GM21737 (cell line): ENCODE data around the gene POU2F1.
"Not testable (repeated sequence)": the region's sequence is repeated elsewhere in the genome, so short reads cannot be mapped to it uniquely, and the experiment has no call there.

ENCODE experiments used
- ATAC-seq: cut with Tn5 transposase; IDR thresholded peaks from one replicate; pipeline ENCODE4 v1.9.1; 2021; ENCODE audit warnings: mild to moderate bottlenecking, moderate library complexity; ENCODE audit not compliant: unreplicated experiment

The POU2F1 gene

GRCh38 chr1:167305706-167306277, 85.1 kb downstream of the POU2F1 start:
- no peak for ATAC-seq

DNA sequence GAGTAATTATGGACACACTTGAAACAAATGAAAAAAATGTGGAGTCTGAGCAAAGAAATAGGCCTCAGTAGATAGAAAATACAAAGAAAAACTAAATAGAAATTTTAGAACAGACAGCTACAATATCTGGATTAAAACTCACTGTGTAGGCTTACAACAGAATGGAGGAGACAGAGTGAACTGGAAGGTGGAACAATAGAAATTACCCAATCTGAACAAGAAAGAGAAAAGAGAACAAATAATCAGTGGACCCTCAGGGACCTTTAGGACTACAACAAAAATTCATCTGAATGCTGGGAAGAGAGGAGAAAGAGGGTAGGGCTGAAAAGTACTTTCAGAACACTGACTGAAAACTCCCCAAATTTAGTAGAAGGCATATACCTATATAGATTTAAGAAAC, 90.0 kb downstream of the POU2F1 start:
- no peak for ATAC-seq

- no peak for ATAC-seq
These were observed 92.2 kb downstream of the POU2F1 start for GRCh38 chr1:167312871-167313270.

GRCh38 chr1:167314671-167315070, 94.0 kb downstream of the POU2F1 start:
- no peak for ATAC-seq

- no peak for ATAC-seq
These were observed 96.8 kb downstream of the POU2F1 start for GRCh38 chr1:167317463-167317862.

DNA sequence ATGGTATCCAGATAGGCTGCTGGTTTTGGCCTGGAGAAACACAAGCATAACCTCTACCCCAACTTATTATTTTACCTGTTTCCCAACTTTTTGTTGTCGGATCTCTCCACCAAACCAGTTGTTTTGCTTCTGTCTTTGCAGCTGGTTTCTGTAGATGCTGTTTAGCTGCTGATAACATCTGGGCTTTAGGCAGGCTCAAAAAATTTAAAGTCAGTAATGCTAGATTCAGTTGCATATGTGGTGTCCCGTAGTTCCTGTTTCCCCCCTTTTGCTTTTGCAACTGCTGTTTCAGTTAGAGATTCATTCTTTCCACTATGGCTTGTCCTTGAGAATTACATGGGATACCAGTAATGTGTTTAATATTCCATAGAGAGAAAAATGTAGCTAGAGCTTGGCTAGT, 98.5 kb downstream of the POU2F1 start:
- not testable (repeated sequence) for ATAC-seq

- no peak for ATAC-seq
These were observed 101.8 kb downstream of the POU2F1 start for GRCh38 chr1:167322483-167322882.

- ATAC-seq = no peak
These were observed 104.5 kb downstream of the POU2F1 start for GRCh38 chr1:167325151-167325550.

DNA sequence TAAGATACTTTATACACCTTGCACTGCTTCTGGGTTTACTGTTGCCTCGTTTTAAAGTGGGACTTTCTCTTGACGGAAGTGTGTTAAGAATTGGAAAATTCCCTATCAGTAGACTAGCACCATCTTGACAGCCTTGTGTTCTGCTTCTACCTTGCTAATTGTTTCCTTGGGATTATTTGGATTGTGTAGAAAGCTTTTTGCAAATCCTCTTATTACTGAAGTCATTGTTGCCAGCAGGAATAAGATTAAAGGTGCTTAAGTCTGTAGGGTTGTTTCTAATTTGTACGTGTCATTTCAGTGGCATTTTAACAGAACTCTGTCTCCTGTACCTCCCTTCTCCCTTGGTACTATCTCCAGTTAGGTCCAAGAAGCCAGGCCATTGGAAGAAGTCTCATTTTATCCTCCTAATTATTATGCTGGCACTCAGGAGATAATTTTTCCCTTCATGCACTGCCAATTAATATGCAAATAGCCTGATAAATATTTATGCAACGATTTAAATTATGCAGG, 107.7 kb downstream of the POU2F1 start:
- ATAC-seq = no peak

- ATAC-seq = peak; percentile 68
These were observed 108.3 kb downstream of the POU2F1 start for GRCh38 chr1:167328816-167329483.

GRCh38 chr1:167330601-167331293, 110.1 kb downstream of the POU2F1 start:
- ATAC-seq = no peak

- ATAC-seq = no peak
These were observed 111.0 kb downstream of the POU2F1 start for GRCh38 chr1:167331650-167332049.

DNA sequence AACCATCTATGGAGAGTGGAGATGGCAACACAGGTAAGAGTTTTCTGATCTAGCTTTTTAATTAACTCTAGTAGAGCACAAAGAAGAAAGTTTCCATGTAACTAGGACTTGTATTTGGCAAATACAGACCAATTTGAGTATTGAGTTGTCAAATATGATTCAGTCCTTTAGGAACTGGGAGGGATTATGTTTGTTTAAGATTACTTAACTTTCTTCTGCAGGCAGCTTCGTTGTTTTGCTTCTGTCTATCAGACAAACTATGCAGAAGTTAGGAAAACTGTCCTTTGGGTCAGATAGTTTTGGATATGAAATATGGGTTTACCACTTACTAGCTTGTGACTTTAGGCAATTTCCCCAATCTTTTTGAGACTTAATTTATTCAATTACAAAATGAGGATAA, 111.8 kb downstream of the POU2F1 start:
- ATAC-seq = no peak

- ATAC-seq = no peak
These were observed 112.4 kb downstream of the POU2F1 start for GRCh38 chr1:167333124-167333523.

DNA sequence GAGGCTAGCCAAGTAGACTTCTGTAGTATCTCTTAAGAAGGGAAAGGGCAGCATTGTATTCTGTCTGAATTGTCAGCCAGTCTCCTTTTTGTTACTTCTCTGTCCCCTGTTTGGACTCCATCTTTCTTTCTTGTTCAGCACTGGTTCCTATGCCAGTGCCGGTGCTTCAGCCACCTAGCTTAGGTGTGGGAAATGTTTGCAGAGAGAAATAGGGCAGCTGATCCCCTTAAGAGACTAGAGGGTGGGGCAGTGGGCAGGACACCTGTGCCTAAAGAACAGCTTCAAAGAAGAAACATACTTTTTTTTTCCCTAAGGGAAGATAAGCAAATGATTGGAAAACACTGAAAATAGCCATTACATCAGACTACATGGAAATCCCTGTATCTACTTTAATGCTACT, 113.0 kb downstream of the POU2F1 start:
- ATAC-seq = no peak

DNA sequence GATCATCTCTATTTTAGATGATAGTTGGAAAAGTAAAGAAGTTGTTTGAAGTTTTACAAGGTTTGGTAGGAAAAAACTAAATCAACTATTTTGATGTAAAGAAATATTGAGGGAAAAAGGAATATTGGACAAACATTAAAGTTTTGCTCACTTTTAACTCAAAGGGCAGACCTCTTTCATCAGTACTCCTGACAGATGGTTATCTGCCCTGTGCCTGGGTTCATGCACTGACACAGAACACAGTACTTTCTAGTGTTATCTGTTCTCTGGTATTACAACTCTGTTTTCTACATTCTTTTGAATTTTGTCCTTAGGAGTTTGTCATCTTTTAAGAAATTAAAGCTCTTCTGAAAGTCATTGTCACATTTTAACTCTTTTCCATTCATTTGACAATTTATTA, 118.7 kb downstream of the POU2F1 start:
- ATAC-seq = no peak

- ATAC-seq = peak; percentile 71
These were observed 122.2 kb downstream of the POU2F1 start for GRCh38 chr1:167342846-167343245.

- no peak for ATAC-seq
These were observed 123.4 kb downstream of the POU2F1 start for GRCh38 chr1:167344112-167344511.

DNA sequence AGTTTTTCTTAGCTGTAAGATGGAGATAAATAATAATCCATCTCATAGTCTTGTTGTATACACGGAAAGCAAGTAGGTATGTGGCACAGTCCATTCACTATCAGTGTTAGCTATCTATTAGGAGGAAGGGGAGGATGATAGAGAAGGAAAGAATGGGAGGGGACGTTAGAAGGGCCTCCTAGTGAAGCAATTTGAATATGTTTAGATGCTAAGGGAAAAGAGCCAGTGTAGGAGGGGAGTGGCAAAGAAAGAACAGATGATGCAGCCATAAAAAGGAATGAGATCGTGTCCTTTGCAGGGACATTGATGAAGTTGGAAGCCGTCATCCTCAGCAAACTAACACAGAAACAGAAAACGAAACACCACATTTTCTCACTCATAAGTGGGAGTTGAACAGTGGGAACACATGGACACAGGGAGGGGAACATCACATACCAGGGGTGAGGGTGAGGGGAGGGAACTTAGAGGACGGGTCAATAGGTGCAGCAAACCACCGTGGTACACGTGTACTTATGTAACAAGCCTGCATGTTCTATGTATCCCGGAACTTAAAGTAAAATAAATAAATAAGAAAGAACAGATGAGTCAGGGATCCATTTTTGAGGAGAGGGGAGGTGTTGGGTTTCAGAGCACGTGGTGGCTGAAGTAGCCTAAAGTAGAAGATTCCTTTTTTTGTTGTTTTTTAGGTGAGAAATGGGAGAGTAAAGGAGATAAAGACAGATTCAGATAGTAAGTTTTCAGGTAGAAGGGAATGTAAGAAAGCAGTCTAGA, 124.1 kb downstream of the POU2F1 start:
- ATAC-seq = no peak

- ATAC-seq = no peak
These were observed 124.7 kb downstream of the POU2F1 start for GRCh38 chr1:167345386-167345733.

GRCh38 chr1:167357305-167357704, 136.6 kb downstream of the POU2F1 start:
- ATAC-seq = no peak
